ENCODE measurements around the gene TEX44.
A peak's percentile ranks its signal among the peaks of the same experiment; 100 is the strongest.
"Not testable (repeated sequence)": the region's sequence is repeated elsewhere in the genome, so short reads cannot be mapped to it uniquely, and the experiment has no call there.

Gene TEX44

DNA sequence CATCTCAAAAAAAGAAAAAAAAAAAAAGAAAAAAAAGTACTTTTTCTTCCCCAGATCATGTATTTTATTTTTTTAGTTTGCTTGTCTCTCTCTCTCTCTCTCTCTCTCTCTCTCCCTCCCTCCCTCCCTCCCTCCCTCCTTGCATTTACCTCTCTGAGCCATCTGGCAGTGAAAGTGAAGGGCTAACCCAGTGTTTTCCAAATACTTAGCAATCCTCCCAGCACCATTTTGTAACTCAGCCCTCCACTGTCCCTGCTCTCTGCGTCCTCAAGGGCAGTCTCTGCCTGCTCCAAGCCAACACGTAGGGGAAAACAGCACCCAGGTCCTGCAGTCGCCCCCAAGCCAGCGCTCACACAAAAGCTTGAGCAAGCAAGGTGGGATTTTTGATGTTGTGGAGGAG, 19.6 kb upstream of the TEX44 start:
- no peak for DNase-seq

DNA sequence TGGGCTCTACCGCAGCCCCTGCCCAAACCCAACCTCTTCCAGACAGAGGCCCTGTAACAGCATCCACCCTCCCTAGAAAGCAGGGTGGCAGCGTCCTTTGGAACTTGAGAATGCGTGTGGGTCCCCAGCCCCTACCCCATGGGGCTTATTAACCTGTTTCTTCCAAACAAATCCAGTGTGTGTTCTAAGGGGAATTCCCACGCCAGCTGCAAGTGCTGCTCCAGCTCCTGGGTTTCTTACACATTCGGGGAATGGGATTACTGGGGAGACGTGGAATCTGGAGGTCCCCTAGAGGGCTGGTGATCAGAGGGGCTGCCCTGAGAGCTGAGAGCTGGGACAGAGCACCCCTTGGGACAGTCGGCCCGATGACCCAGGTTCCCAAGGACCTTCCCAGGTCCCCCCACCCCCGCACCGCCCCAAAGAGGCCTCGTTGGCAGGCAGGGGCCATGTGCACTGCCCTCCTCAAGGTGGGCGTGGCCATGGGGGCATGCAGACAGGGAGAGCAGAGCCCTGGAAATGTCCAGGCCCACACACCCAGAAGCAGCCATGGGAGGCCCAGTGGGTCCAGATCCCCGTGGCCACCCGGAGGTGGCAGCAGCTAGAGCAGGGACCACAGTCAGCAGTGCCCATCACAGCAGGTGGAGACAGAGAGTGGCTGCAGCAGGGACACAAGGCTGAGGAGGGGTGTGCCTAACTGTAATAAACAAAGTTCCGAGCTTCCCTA, 18.8 kb upstream of the TEX44 start:
- no peak for DNase-seq

DNA sequence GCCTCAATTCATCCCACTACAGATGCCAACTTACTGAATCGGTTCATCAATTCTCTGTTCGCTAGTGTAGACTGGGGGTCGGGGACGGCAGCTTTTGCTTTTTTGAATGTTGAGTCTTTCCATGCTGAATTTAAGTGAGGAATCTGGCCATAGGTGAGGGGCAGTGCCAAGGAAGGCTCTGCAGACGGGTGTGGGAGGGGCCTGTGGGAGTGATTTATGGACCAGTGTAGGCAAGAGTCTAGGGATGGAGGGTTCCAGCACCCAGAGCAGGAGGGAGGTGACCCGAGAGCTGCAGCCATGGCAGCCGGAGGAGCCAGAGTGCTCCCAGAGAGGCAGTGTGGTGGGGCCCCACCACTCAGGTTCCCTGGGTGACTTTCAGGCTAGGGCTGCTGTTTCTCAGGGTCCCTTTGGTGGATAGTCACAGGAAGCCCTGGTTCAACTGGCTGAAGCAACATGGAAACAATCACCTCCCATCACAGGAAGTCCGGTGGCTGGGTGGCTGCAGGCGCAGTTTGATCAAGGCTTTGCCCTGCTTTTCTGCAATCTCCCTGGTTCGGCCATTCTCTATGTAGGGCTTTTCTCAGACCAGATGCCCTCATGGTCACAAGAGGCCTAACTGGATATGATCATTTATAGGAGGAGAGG, 16.9 kb upstream of the TEX44 start:
- DNase-seq, result no peak

DNA sequence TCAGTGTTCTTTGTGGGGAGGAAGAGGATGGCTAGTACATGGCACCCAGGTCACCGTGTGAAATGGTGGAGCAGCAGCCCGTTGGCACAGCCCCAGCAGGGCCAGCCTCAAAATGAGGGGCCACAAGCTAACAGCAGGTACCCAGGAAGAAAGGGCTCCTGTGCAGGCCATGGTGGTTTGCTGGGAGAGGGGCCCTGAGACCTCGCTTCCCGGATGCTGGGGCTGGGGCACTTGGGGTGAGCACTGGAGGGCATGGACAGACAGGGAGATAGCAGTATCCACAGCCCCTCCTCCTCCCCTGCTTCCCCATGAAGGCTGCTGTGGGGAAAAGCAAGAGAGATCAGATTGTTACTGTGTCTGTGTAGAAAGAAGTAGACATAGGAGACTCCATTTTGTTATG, 16.2 kb upstream of the TEX44 start:
- no peak for DNase-seq

DNA sequence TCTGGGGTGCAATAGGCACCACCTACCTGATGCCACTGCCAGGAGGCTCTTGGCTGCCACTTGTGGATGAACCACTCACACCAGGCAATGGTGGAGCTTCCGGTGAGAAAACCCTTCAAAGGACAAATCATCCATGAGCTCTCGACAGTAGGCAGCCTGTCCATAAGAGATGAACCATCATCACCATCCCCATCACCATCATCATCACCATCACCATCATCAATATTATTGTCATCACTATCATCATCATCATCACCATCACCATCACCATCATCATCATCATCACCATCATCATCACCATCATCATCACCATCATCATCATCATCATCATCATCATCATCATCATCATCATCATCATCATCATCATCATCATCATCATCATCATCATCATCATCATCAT, 14.0 kb upstream of the TEX44 start:
- not testable (repeated sequence) for DNase-seq

DNA sequence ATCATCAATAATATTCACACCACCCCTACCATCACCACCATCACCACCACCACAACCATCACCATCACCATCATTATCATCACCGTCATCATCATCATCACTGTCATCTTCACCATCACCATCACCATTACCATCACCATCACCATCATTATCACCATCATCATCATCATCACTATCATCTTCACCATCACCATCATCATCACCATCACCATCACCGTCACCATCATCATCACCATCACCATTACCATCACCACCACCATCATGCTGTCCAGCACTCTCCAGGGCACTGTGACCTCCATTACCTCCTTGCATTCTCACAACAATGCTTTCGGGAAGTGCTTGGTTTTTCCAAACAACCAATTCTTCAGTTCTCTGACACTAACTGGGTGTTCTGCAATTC, 13.1 kb upstream of the TEX44 start:
- DNase-seq, result no peak

DNA sequence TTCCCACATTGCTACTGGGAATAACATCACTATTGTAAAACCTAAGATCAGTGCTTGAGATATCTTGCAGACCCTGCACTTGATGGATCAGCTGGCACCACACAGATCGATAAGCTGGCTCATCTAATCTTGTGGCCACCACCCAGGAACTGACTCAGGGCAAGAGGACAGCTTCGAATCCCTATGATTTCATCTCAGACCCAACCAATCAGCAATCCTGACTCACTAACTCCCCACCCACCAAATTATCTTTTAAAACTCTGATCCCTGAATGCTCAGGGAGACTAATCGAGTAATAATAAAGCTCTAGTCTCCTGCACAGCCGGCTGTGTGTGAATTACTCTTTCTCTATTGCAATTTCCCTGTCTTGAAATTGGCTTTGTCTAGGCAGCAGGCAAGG, 11.3 kb upstream of the TEX44 start:
- no peak for DNase-seq

DNA sequence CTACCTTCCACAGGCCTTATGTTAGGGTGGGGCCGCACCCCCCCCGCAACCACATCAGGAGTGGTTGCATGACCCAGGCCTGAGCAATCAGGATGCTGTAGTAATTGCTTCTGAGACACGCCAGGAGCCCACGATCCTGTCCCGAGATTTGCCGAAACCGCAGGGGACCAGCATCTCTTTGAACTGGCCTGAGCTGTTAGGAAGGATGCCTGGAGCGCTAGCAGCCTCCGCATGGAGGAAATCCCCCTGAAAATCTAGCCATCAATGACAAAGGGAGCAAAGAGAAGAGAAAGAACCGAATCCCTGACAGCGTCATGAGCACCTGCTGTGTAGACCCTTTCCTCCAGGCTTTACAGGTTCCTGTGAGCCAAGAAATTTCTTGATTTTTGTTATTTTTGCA, 8.7 kb upstream of the TEX44 start:
- no peak for DNase-seq

DNA sequence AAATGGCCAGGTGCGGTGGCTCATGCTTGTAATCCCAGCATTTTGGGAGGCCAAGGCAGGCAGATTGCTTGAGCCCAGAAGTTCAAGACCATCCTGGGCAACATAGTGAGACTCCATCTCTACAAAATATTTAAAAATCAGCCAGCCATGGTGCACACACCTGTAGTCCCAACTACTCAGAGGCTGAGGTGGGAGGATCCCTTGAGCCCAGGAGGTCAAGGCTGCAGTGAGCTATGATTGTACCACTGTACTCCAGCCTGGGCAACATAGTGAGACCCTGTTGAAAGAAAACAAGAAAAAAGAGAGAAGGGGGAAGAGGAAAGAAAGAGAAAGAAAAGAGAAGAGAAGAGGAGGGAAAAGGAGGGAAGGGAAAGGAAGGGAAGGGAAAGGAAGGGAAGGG, 4.9 kb upstream of the TEX44 start:
- not testable (repeated sequence) for DNase-seq

DNA sequence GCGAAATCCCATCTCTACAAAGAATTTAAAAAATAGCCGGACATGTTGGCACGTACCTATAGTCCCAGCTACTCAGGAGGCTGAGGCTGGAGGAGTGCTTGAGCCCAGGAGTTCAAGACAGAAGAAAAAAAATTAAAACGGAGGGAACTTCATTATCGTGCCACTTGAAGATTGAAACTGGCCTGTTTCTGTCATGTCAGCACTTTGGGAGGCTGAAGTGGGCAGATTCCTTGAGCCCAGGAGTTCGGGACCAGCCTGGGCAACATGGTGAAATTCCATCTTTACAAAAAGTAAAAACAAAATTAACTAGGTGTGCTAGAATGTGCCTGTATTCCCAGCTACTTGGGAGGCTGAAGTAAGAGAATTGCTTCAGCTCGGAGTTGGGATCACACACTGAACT, 3.0 kb upstream of the TEX44 start:
- no peak for DNase-seq

DNA sequence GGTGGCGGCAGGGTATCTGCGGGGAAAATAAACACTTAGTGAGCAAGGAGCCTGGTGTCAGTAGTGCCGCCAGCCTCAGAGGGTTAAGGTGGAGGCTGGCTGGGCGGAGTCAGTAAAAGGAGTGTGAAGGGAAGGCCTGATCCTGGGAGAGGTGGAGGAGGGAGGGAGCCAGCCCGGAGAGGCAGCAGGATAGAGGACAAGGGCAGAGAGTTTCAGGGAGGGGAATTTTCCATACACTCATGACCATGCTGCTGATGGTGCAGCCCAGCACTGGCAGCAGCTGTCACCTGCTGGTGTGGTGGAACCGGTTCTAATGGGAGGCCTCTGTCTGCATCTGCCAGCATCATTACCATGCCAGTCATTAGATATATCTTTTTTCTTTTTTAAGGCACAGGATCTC, 2.0 kb upstream of the TEX44 start:
- no peak for DNase-seq

DNA sequence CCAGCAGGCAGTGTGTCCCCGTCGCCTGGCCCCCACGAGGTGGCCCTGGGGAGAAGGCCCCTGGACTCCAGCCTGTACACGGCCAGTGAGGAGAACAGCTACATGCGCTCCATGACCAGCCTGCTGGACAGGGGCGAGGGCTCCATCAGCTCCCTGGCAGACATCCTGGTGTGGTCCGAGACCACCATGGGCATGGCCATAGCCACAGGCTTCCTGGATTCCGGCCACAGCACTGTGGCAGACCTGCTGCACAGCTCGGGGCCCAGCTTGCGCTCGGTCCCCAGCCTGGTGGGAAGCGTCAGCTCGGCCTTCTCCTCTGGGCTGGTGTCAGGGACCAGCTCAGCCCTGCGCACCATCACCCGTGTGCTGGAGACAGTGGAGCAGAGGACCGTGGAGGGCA, 1.0 kb downstream of the TEX44 start:
- DNase-seq, result no peak

DNA sequence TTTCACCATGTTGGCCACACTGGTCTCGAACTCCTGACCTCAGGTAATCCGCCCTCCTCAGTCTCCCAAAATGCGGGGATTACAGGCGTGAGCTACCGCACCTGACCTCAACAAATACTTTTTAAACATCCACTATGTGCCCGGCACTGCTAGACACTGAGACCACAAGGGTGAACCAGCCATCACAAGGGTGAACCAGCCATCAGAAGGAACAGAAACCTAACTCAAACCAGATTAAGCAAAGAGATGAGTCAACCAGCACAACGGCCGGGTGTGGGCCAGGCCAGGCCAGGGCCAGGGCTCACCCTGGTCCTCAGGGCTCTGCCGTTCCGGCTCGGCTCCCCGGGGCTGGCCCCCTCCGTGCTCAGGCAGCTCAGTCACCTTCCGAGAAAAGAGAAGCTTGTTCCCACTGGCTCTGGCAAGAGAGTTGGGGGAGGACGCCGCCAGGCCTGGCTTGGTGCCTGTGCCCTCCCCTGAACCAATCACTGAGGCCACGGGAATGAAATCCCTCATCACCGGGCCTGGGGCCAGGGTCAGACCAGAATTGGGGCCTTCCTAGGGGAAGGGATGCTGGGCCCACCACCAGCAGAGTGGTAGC, 4.4 kb downstream of the TEX44 start:
- DNase-seq, result no peak

DNA sequence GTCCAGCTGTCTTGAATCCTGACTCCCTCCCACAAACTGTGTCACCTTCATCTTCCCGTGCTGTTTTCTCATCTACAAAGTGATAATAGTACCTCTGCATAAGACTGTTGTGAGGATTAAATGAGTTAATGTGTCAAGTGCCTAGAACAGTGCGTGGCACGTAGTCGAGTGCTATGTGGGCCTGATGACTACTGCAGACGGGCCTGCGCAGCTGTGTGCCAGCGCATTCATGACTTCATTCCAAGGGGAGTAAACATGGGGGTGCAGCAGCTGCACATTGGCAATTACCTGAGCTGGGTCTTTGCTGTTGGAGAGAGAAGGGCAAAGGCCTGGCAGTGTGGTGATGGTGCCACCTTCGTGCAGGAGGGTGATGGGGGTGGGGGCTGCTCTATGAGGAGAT, 5.0 kb downstream of the TEX44 start:
- no peak for DNase-seq

DNA sequence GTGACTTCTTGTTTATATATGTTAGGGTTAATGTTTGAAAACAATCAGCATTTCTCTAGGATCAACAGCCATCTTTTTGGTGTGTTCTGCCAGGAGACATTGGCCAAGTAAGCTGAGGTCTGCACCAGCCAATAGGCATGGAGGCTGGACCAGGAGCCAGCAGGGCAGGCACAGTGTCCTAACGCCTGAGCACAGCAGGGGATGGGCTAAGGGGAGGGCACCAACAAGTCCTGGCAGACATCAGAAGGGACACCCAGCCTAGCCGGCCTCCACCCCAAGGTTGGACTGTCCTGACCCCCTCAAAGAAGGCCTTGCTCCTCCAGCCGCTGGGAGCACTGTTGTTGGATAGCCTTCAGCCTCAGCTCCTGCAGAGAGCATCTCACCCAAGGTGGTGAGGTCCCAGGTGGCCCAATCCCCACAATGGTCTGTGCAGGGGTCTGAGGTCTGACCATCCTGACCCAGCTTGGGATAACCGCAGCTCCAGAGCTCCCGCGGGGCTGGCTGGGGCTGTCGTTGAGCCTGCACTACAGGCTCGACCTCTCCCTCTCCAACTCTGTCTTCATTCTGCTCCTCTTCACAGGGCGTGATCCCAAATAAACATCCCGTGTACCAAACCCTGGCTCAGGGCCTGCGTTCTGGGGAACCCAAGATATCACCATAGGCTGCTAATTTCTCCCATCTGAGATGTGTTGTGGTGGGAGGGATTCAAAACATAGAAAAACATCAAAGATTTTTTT, 8.1 kb downstream of the TEX44 start:
- DNase-seq, result no peak

DNA sequence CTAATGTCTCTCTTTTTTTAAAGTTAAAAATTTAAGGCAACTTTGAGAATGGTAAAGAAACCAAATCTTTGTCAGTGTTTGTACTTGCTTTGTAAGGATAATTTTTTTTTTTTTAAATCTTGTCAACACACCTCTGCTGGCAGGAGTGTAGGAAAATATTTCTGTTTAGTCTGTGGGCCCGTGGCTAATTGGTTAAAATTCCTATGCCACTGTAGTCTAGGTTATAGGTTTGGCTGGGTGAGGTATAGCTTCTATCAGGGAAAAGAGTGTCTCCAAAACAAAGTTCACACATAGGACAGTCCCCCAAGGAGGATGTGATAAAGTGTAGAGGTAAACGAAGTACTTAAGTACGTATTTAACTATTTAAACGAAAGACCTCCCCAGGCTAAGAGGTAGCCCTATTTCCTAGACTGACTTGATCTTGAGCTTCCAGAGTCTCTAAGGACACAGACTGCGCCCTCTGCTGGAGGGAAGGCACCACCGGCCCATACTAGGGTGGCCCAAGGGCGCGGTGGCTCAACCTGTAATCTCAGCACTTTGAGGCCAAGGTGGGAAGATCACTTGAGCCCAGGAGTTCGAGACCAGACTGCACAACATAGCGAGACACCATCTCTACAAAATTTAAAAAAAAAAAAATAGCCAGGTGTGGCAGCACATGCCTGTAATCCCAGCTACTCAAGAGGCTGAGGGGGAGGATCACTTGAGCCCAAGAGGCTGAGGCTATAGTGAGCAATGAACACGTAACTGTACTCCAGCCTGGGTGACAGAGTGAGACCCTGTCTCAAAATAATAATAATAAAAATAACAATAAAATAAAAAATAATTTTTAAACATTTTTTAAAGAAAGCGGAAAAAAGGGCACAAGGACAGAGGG, 8.9 kb downstream of the TEX44 start:
- peak; percentile 68 for DNase-seq

DNA sequence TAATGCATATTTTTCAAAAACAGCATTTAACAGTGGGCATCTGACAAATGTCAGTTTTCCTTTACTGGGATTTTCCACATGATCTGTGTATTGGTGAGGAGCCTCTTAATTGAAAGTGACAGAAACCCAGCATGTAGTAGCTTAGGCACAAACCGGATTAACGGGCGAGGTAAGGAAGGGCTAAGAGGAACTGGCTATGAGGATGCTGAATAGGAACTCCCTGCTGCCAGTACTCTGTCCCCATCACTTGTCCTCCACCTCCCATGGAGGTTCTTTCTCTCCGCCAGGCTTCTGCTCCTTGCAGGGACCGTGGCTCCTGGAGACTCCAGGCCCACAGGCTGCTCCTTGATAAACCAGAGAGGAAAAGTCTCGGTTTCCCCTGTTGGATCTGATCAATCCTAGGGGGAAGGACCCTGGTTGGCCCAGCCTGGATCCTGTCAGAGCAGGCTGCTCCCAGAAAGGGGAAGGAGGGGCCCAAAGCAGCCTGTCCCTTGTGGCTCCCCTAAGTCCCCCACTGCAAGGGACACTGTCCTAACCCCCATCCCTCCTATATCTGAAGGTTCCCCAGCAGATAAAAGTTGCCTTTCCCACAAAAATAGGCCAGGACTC, 10.3 kb downstream of the TEX44 start:
- no peak for DNase-seq

DNA sequence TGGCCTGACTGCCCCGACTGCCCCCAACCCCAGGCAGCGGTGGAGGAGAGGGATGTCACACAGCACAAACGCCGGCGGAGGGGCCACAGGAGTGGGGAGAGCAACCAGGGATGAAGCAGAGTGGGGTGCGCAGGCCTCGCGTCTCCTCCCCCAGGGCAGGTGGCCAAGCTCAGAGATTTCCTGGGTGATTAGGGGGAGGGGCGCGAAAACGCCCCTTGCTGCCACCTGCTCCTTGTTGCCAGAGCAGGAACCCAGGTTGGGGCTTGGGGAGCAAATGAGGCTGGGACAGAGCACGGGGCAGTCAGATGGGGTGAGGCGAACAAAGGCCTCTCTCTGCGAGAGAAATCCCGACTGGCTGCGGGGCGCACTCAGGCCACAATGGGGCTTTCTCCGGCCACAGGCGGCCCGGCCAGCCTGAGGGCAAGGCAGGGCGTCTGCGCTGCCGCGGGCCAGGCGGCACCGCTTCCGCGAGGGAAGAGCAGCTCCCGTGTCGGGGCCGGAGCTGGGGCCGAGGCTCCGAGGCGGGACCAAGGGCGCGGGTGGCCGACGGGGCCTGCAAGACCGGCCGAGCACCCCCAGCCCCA, 11.5 kb downstream of the TEX44 start:
- DNase-seq, result no peak

DNA sequence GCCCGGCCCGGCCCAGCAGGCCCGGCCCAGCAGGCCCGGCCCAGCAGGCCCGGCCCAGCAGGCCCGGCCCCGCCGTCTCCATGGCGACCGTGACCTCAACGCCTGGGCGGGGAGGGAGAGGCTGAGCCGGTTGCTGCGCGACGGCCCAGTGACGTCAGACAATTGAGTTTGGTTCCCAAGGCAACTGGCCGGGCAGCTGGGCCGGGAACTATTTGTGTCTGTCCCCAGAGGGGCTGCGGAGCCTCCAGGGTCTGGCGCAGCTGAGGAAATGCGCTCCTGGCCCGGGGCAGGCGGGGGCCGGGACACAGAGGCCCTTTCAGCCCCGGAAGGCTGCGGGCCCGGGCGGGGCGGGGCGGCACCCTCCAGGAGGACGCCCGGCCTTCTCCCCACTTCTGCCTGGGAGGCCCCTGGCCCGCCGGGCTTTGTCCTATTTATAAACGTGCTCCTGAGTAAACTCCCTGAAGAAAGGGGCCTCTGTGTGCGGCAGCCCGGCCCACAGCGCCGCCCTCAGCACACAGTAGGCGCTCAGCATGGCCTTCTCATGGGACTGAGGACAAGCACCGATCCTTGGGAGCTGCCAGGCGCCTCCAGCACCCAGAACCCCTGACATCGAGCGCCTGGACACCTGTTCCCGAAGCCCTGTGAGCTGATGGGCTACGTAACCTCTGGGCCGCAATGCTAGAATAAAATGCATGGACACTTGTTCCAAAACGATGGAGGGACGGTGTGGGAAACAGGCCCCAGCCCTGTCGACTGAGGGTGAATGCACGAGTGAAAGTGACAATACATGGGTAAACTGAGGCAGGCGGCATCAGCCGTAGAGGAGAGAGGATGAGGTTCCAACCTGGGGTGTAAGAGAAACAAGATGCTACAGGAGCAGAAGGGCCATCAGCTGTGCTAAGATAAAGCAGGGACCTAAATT, 12.3 kb downstream of the TEX44 start:
- peak; percentile 96 for DNase-seq

DNA sequence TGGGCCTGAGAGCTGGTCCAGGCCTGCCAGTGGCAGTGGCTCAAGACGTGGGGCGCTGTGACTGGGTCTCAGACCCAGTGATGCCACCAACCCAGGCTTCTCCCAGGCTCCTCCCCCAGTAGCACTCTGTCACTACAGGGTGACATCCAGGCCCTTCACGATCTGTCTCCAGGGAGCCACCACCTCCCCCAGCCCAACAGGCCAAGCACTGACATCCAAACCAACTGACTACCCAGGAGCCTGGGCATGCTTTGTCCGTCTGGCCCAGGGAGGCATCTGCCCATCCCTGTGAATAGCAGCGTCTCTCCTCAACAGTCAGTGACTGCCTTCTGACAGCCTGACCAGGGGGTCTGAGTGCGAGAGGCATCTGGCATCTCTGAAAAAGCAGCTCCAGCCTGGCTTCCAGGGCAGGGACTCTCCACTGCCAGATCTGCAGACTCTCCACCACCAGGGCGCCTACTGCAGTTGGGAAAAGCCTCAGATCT, 13.0 kb downstream of the TEX44 start:
- DNase-seq, result no peak

DNA sequence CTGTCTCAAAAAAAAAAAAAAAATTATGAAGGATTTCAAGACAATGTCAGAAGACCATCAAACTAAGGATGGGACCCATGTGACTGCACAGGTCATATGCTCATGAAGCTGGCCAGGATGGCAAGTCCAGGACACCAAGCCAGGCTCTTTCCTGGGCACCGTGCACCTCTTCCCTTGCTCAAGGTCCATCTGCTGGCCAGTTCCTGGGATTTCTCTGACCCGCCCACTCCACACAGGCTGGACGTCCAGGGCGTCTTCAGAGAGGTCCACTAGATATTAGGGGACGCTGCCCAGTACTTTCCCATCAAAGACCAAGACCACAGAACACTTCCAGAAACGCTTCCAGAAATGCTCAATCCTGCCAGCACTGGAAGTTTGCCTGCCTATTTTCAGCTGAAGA, 14.3 kb downstream of the TEX44 start:
- DNase-seq, result no peak

Data from fibroblast of skin of right biceps (primary cell).